ENCODE measurements around the gene TGFBRAP1.
A peak's percentile ranks its signal among the peaks of the same experiment; 100 is the strongest.

The TGFBRAP1 gene, protein sequence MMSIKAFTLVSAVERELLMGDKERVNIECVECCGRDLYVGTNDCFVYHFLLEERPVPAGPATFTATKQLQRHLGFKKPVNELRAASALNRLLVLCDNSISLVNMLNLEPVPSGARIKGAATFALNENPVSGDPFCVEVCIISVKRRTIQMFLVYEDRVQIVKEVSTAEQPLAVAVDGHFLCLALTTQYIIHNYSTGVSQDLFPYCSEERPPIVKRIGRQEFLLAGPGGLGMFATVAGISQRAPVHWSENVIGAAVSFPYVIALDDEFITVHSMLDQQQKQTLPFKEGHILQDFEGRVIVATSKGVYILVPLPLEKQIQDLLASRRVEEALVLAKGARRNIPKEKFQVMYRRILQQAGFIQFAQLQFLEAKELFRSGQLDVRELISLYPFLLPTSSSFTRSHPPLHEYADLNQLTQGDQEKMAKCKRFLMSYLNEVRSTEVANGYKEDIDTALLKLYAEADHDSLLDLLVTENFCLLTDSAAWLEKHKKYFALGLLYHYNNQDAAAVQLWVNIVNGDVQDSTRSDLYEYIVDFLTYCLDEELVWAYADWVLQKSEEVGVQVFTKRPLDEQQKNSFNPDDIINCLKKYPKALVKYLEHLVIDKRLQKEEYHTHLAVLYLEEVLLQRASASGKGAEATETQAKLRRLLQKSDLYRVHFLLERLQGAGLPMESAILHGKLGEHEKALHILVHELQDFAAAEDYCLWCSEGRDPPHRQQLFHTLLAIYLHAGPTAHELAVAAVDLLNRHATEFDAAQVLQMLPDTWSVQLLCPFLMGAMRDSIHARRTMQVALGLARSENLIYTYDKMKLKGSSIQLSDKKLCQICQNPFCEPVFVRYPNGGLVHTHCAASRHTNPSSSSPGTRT

DNA sequence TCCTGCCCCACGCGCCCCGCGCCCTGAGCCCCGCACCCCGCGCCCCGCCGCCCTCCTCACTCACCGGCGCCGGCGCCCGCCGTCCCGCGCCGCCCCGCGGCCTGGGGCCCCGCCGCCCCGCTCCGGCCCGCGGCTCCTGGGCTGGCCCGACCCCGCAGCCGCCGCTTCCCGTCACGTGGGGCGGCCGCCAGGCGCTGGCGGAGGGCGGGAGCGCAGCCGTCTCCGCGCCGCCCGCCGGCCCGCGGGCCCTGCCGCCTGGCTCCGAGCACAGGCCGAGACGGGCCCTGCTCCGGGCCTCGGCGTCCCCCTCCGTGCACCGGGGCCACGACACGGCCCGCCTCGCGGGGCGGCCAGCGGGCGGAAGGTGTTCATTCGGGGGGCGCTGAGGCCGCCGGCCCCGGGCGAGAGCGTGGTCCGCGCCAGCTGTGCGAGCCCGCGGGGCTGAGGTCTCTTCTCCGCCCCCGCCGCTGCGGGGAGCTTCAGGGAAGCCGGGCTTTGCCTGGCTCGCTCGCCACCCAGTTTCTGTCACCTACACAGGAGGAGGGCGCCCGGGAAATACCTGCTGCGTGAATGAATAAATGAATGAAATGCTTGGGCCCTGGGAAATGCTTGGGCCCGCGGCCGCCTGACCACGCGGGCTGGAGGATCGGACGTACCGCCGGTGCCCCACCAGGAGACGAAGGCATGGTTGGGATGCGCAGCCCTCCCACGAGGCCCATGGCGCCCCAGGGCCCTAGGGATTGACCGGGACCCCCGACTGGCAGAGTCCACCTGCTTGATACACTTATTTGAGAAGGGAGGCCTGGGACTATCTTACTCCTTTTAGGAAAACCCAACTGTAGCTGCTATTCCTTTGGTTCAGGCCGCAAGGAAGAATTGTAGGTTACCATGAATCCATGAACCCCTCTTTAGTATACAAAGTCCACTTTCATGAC, at the start of gene TGFBRAP1:
Gene TGFBRAP1, minus strand, starts transcription at position 175 of the 935 bp plus-strand sequence. CDS start 21,434 bp downstream, outside the sequence.
- DNase-seq = peak; percentile 68

GRCh38 chr2:105378921-105379383, 49.4 kb upstream of the TGFBRAP1 start:
- no peak for DNase-seq

- no peak for DNase-seq
Observed at GRCh38 chr2:105378276-105378840, 48.8 kb upstream of the TGFBRAP1 start.

DNA sequence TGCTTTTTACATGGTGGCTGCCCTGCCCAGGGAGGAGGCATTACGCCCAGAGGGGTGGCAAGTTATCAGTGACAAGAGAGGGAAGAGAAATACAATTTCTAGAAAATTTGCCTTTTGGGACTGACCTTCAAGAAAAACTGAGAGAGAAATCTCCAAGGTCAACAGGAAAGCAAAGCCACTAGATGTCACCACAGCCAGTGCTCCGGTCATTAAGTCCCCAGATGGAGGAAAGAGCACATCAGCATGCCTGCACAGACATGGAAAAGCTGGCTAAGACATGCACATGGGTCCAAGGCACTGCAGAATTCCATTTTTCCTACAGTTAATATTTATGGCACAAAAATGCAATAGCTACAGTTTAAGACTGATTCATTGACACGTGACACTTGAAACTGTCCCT, 48.3 kb upstream of the TGFBRAP1 start:
- no peak for DNase-seq

GRCh38 chr2:105376789-105377240, 47.3 kb upstream of the TGFBRAP1 start:
- no peak for DNase-seq

DNA sequence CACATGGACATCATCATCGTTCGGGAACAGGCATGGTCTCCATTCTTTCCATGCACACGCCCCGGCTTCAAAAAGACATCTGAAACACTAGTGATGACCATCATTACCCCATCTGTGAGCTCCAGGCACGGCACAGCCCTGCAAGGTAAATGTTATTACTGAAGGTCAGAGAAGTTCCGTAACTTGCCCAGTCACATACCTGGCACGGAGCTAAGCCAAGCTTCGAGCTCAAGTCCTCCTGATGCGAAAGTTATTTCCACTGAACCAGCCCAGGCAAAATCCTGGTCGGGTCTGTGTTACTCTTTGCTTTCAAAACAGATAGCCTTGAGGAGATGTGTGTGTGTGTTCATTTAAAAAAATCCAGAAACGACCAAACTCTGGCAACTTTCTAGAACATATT, 46.5 kb upstream of the TGFBRAP1 start:
- DNase-seq = no peak

- no peak for DNase-seq
Observed at GRCh38 chr2:105375001-105375561, 45.5 kb upstream of the TGFBRAP1 start.

DNA sequence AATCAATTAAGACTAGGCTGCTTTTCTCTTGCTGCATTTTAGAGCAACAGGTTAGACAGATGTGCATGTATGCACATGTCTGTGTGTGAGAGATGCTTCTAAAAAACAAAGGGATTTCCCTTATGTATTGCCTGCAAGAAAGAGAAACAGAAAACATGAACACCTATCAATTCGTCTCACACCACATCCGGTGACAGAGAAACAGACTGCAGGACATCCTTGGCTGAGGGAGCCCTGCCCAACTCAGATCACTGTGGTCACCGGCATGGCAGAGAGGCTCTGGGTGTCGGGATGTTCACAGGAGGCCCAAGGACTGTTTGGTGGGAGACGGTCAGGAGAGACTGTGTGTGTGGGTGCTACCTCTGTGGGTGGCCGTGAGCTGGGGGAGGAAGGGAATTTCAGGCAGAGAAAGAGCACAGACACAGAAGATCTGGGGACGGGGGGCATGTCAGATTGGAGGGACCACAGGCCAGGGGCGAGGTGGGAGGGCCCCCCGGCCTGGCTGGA, 44.4 kb upstream of the TGFBRAP1 start:
- DNase-seq = no peak

DNA sequence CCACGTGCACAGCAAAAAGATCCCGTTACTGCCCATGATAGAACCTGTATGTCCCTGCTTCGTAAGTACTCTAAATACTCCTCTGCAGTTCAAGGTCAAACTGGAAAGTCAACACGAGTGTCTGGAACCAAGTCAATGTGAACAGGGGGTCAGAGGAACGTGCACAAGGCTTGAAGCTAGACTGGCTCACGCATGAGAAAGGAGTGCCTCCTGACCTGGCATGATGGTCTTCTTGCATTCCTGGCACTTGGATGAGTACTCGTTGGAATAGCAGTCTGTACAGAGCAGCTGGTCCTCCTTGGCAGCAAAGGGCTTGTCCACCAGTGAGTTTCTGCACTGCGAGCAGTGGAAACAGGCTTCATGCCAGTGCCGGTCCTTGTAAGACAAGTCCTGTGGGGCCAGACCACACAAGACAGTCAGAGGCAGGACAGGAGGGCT, 43.8 kb upstream of the TGFBRAP1 start:
- DNase-seq = no peak

GRCh38 chr2:105371810-105372209, 42.3 kb upstream of the TGFBRAP1 start:
- no peak for DNase-seq

DNA sequence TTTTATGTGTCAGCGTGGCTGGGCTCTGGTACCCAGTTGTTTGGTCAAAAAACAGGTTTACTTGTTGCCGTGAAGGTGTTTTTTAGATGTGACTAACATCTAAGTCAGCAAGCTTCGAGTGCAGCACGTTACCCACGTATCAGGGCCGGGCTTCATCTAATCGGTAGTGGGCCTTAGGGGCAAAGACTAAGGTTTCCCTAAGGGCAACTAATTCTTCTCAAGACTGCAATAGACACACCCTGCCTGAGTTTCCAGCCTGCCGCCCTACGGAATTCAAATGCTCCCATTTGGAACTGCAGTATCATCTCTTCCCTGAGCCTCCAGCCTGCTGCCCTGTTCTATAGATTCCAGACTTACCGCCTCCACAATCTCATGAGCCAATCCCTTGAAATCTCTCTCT, 41.6 kb upstream of the TGFBRAP1 start:
- DNase-seq = no peak

DNA sequence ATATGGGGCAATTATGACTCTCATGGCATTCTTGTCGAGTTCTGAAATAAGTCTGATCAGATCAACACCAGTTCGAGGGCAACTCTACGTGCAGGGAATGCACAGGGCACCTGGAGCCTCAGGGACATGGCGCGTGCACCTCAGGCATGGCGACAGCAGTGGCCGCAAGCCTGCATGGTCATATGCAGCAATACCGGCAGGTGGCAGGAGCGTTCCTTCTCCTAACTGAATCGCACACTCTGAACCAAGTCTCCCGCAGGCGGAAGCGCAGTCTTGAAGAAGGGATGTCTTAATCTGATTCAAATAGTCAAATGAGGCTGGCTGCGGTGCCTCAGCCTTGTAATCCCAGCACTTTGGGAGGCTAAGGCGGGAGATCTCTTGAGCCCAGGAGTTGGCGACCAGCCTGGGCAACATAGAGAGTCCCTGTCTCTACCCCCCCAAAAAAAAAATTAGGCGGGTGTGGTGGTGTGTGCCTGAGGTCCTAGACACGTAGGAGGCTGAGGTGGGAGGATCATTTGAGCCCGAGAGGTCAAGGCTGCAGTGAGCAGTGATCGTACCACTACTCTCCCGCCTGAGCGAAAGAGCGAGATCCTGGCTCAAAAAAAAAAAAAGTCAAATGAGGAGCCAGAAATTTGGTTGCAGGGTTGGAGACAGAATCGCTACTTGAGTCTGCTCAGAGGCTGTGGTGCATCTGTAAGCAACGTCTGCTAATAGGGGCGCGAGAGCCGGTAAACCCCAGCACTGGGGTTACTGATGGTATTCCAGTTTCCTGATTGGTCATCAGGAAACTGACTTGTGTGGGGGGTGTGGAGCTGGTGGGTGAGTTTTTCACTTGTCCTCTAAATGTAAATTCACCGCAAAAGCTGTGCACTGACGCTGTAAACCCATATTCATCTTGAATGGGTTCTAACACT, 40.5 kb upstream of the TGFBRAP1 start:
- peak; percentile 97 for DNase-seq

- no peak for DNase-seq
Observed at GRCh38 chr2:105368759-105369408, 39.3 kb upstream of the TGFBRAP1 start.

GRCh38 chr2:105365206-105365605, 35.7 kb upstream of the TGFBRAP1 start:
- DNase-seq = no peak

DNA sequence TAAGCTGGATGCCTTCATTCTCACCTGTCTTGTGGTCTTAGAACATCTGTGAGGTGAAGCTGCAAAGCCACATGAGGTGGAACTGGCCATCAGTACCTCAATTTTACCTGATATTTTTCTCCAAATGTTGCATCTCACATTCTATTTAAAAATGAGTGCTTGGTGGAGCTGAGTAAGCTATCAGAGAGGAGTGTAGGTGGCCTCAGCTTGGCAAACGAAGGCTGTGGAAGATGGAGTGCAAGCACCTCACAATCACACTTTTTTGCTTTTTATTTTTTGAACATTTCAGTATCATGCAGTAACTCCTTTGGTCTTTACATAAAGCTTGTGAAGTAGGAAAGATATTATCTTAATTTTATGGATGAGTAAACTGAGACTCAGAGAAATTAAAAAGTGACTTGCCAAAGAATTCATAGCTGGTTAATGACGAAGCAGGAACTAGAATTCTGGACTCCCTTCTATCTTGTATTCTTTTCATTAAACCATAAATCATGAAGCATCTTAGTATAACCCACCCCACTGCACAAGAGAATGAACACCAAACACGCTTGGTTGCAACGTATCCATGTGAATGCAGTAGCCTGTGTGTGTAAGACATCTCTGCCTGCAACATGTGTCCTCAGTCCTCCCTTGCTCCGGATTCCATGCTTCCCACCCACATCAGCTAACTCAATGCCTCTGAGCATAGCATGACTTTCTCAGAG, 35.1 kb upstream of the TGFBRAP1 start:
- DNase-seq = no peak

GRCh38 chr2:105362862-105363591, 33.5 kb upstream of the TGFBRAP1 start:
- DNase-seq = no peak

DNA sequence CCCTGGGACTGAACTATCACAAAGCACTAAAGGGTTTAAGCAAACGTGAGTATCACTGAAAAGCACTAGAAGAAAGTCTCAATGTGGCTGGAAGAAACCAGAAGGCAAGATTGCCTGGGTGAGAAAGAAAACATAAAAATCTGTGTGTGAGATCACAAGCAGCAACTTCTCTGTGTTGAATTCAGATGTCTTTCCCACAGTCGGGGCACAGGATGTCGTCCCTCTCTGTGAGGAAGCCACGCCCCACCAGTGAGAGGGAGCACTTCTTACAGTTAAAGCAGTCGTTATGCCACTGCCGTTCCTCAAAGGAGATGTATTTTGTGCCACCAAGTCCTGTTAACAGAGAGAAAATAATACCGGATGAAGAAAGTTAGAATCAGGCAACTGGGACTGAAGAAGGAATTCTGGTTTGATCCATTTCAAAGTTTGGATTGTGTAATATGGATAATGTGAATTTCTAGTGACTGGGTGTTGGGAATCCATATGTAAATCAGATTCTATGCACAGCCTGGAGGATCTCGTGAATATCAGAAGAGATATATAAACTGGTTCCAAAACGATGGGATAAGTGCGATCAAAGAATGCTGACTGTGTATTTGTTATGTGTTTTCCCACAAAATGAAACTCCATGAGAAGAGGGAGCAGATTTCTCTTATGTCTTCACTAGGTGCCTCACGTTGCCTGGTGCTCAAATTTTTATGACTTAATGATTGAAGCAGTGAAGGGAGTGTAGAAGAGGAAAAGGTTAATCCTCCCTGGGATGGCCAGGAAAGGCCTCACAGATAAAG, 31.8 kb upstream of the TGFBRAP1 start:
- DNase-seq = no peak

DNA sequence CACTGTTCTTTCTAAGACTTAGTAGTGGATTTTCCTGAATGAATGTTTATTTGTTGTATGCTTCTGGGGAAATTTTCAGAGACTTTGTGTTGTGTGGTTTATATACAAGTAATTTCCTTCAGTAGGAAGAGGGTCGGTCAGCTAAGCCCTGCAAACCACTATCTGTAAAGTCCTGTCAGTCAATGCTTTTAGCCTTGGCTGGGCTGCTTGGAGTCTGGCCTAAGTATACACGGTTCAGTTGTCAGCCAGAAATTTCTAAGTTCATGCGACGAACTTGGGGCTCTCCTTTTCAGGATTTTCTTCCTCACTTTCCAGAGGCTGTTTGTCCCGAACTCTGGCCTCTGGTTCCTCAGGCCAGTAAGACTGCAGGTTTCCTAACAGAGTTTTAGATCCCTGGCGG, 29.1 kb upstream of the TGFBRAP1 start:
- DNase-seq = no peak
